Measurements from ENCODE around the gene HNRNPLL.

Gene HNRNPLL

GRCh38 chr2:38617301-38617700 is 14.6 kb upstream of the HNRNPLL start:
- Histone ChIP-seq H3K27ac (no peak overlapping the region), H4K20me1 (ENCODE audit: insufficient read depth) (no peaks in the 10 kb centered on the region), H3K9ac (no peak overlapping the region), H3K36me3 (ENCODE audit: insufficient read depth) (no peaks in the 10 kb centered on the region), H3K79me2 (ENCODE audit: insufficient read depth, low read depth) (no peaks in the 10 kb centered on the region), H2AFZ (ENCODE audit: low read depth) (no peak overlapping the region), H3K4me2 (no peak overlapping the region), H3K27me3 (ENCODE audit: insufficient read depth, low read depth) (no peaks in the 10 kb centered on the region), H3K4me1 (ENCODE audit: low read depth, poor library complexity, severe bottlenecking) (peaks cover 9% of the 10 kb centered on the region), H3K4me3 (IDR thresholded peaks at IDR 0.05; ENCODE audit: insufficient read depth, low read depth, low read length) (no peak overlapping the region)
- no peak for TF ChIP-seq CTCF (conservative IDR thresholded peaks at IDR 0.05; ENCODE audit: low read depth, low read length)

- Histone ChIP-seq H3K4me2 (no peak overlapping the region), H3K27ac (no peak overlapping the region), H3K4me1 (ENCODE audit: low read depth, poor library complexity, severe bottlenecking) (peaks cover 30% of the 10 kb centered on the region), H3K27me3 (ENCODE audit: insufficient read depth, low read depth) (no peaks in the 10 kb centered on the region), H3K9ac (no peak overlapping the region), H3K4me3 (IDR thresholded peaks at IDR 0.05; ENCODE audit: insufficient read depth, low read depth, low read length) (no peak overlapping the region), H3K79me2 (ENCODE audit: insufficient read depth, low read depth) (no peaks in the 10 kb centered on the region), H2AFZ (ENCODE audit: low read depth) (no peak overlapping the region), H3K36me3 (ENCODE audit: insufficient read depth) (no peaks in the 10 kb centered on the region), H4K20me1 (ENCODE audit: insufficient read depth) (no peaks in the 10 kb centered on the region)
- no peak for TF ChIP-seq CTCF (conservative IDR thresholded peaks at IDR 0.05; ENCODE audit: low read depth, low read length)
Measured at GRCh38 chr2:38615237-38615636, 12.5 kb upstream of the HNRNPLL start.

GRCh38 chr2:38613849-38614213 is 11.1 kb upstream of the HNRNPLL start:
- TF ChIP-seq CTCF (conservative IDR thresholded peaks at IDR 0.05; ENCODE audit: low read depth, low read length): no peak
- Histone ChIP-seq H3K27me3 (ENCODE audit: insufficient read depth, low read depth) (no peaks in the 10 kb centered on the region), H3K4me3 (IDR thresholded peaks at IDR 0.05; ENCODE audit: insufficient read depth, low read depth, low read length) (no peak overlapping the region), H3K4me2 (no peak overlapping the region), H3K79me2 (ENCODE audit: insufficient read depth, low read depth) (no peaks in the 10 kb centered on the region), H2AFZ (ENCODE audit: low read depth) (no peak overlapping the region), H3K36me3 (ENCODE audit: insufficient read depth) (no peaks in the 10 kb centered on the region), H3K9ac (no peak overlapping the region), H4K20me1 (ENCODE audit: insufficient read depth) (no peaks in the 10 kb centered on the region), H3K4me1 (ENCODE audit: low read depth, poor library complexity, severe bottlenecking) (peaks cover 44% of the 10 kb centered on the region), H3K27ac (no peak overlapping the region)

GRCh38 chr2:38613126-38613848 is 10.6 kb upstream of the HNRNPLL start:
- Histone ChIP-seq H4K20me1 (ENCODE audit: insufficient read depth) (no peaks in the 10 kb centered on the region), H3K27me3 (ENCODE audit: insufficient read depth, low read depth) (no peaks in the 10 kb centered on the region), H3K9ac (no peak overlapping the region), H3K4me3 (IDR thresholded peaks at IDR 0.05; ENCODE audit: insufficient read depth, low read depth, low read length) (no peak overlapping the region), H3K79me2 (ENCODE audit: insufficient read depth, low read depth) (no peaks in the 10 kb centered on the region), H2AFZ (ENCODE audit: low read depth) (no peak overlapping the region), H3K27ac (no peak overlapping the region), H3K36me3 (ENCODE audit: insufficient read depth) (no peaks in the 10 kb centered on the region), H3K4me2 (no peak overlapping the region), H3K4me1 (ENCODE audit: low read depth, poor library complexity, severe bottlenecking) (peaks cover 49% of the 10 kb centered on the region)
- no peak for TF ChIP-seq CTCF (conservative IDR thresholded peaks at IDR 0.05; ENCODE audit: low read depth, low read length)

Data from KMS-11 (cell line).